K562 (cell line): ENCODE results near the gene BEST1. TPM values are rescaled to one million over a fixed set of nuclear protein-coding genes. Genes with fewer than 3 reads are reported as not detected.

Experiments used
- ATAC-seq: fragments of 200-7000 bp; cut with Tn5 transposase; 3 replicates; pipeline ENCODE4 v1.9.1; 2020; ENCODE audit warnings: moderate library complexity
- BruUV-seq: library from RNA; stranded (reverse); fragments of 400-500 nt; replicated peaks from 2 replicates; lab custom pipeline; 2021; lab: Mats Ljungman, UMichigan
- CTCF ChIA-PET: fragments of 300-600 bp; formaldehyde crosslinking; extraction: SDS; loops from one replicate; lab custom pipeline; 2021; ENCODE audit warnings: low intra/inter-chr PET ratio; lab: Yijun Ruan, JAX
- POLR2A ChIA-PET: fragments of 300-600, 350-650 bp; sonication (Branson Sonifier 250); formaldehyde crosslinking; extraction: SDS; loops from one replicate; lab custom pipeline; 2021; ENCODE audit warnings: antibody characterized with exemption, inconsistent platforms; lab: Yijun Ruan, JAX
- DNase-seq, 4 experiments: peaks; one replicate each; pipeline versions ENCODE4 v3.0.0 to v3.0.0-alpha.2; 2011 to 2018; ENCODE audit warnings: low spot score in 3 of 4, mixed read lengths in 3 of 4; ENCODE audit errors: extremely low read depth in 1 of 4
- FAIRE-seq: peaks from 2 replicates; lab custom pipeline; 2011; peaks lifted over from hg19 to GRCh38; lab: Jason Lieb, UNC
- H2AFZ ChIP-seq: 2 replicates; pipeline ENCODE4 v1.6.0; 2011; ENCODE audit warnings: low read depth, low read length, control low read depth, inconsistent platforms
- H3K27ac ChIP-seq: fragments of 200-600 bp; 3 replicates; pipeline ENCODE4 v1.8.0; 2011; ENCODE audit warnings: low read depth, mild to moderate bottlenecking, control low read depth, inconsistent platforms, low read length, moderate library complexity, mixed read lengths; ENCODE audit errors: extremely low read depth
- H3K27me3 ChIP-seq, 2 experiments: fragments of 300-600 bp in 1 of 2; 2 replicates in 1 of 2; 3 replicates in 1 of 2; pipeline versions ENCODE4 v1.6.0 to v1.8.0; 2011; ENCODE audit warnings: inconsistent platforms in 2 of 2, low read length in 2 of 2, mild to moderate bottlenecking in 1 of 2, mixed read lengths in 1 of 2, moderate library complexity in 1 of 2; ENCODE audit not compliant: control insufficient read depth in 2 of 2, insufficient read depth in 2 of 2
- H3K36me3 ChIP-seq: fragments of 300-600 bp; 3 replicates; pipeline ENCODE4 v1.8.0; 2011; ENCODE audit warnings: mild to moderate bottlenecking, low read length, inconsistent platforms; ENCODE audit not compliant: control insufficient read depth, insufficient read depth
- H3K4me1 ChIP-seq, 2 experiments: fragments of 200-600 bp in 1 of 2; replicated peaks in 1 of 2; 2 replicates in 1 of 2; 3 replicates in 1 of 2; pipeline versions ENCODE4 v1.5.1 to v1.8.0; 2011; ENCODE audit warnings: inconsistent platforms in 2 of 2, low read length in 2 of 2, mild to moderate bottlenecking in 1 of 2, mixed read lengths in 1 of 2, moderate library complexity in 1 of 2; ENCODE audit not compliant: control insufficient read depth in 2 of 2, insufficient read depth in 2 of 2
- H3K4me2 ChIP-seq: 2 replicates; pipeline ENCODE4 v1.6.1; 2011; ENCODE audit warnings: low read length, control low read depth, inconsistent platforms, mixed read lengths; ENCODE audit not compliant: insufficient read depth
- H3K4me3 ChIP-seq: fragments of 200-600 bp; sonication (generic), shearing (Covaris generic); 2 replicates; pipeline ENCODE4 v1.5.1; 2016; ENCODE audit warnings: control low read depth, inconsistent platforms
- H3K79me2 ChIP-seq: fragments of 200-600 bp; 3 replicates; pipeline ENCODE4 v1.8.0; 2011; ENCODE audit warnings: low read length, inconsistent platforms; ENCODE audit not compliant: control insufficient read depth, insufficient read depth
- H3K9ac ChIP-seq, 2 experiments: 2 replicates each; pipeline versions ENCODE4 v1.6.0 to v1.6.1; 2011; ENCODE audit warnings: low read depth in 2 of 2, low read length in 2 of 2, control low read depth in 1 of 2, inconsistent platforms in 1 of 2, mild to moderate bottlenecking in 1 of 2, mixed read lengths in 1 of 2; ENCODE audit not compliant: insufficient read depth in 1 of 2
- H3K9me1 ChIP-seq: one replicate; pipeline ENCODE4 v1.6.0; 2011; ENCODE audit warnings: inconsistent platforms, mild to moderate bottlenecking, low read length, moderate library complexity; ENCODE audit not compliant: control insufficient read depth, insufficient read depth
- H3K9me3 ChIP-seq: replicated peaks from 2 replicates; pipeline ENCODE4 v1.5.1; 2011; ENCODE audit warnings: low read depth, low read length, inconsistent platforms; ENCODE audit not compliant: control insufficient read depth, insufficient read depth
- H4K20me1 ChIP-seq: replicated peaks from 2 replicates; pipeline ENCODE4 v1.6.1; 2011; ENCODE audit warnings: low read length, inconsistent platforms, mixed read lengths; ENCODE audit not compliant: control insufficient read depth, insufficient read depth
- ERF ChIP-seq: fragments of 450-650 bp; formaldehyde crosslinking; IDR thresholded peaks from 2 replicates; pipeline ENCODE4 v1.4.0; 2020; ENCODE audit warnings: mild to moderate bottlenecking, mixed read lengths
- HDAC8 ChIP-seq: fragments of 450-650 bp; IDR thresholded peaks from 2 replicates; pipeline ENCODE4 v1.6.1; 2016; ENCODE audit warnings: mild to moderate bottlenecking, missing genetic modification characterization, moderate library complexity, missing compliant biosample characterization
- KAT7 ChIP-seq: sonication (generic); formaldehyde crosslinking; IDR thresholded peaks from 2 replicates; pipeline ENCODE4 v1.8.0; 2022; ENCODE audit warnings: missing genetic modification reagents, mild to moderate bottlenecking, borderline replicate concordance
- NR2C1 ChIP-seq, 2 experiments: fragments of 450-650 bp; IDR thresholded peaks; 2 replicates each; pipeline ENCODE4 v1.6.1; 2017; ENCODE audit warnings: mild to moderate bottlenecking in 2 of 2, antibody characterized with exemption in 1 of 2, inconsistent platforms in 1 of 2, missing compliant biosample characterization in 1 of 2, missing genetic modification characterization in 1 of 2
- POLR2H ChIP-seq: IDR thresholded peaks from 2 replicates; pipeline ENCODE4 v1.6.1; 2016; ENCODE audit warnings: missing genetic modification characterization, low read depth, mild to moderate bottlenecking, control low read depth, missing compliant biosample characterization, moderate library complexity
- SAFB ChIP-seq: fragments of 200-400 bp; formaldehyde crosslinking; IDR thresholded peaks from 2 replicates; pipeline ENCODE4 v1.6.1; 2017; ENCODE audit warnings: low read depth, low read length, borderline replicate concordance
- ZBTB7A ChIP-seq: IDR thresholded peaks from 2 replicates; pipeline ENCODE4 v1.6.1; 2011; ENCODE audit warnings: low read depth, mild to moderate bottlenecking, low read length, moderate library complexity, borderline replicate concordance; ENCODE audit not compliant: control insufficient read depth
- ZFP36 ChIP-seq: fragments of 150-350 bp; IDR thresholded peaks from 2 replicates; pipeline ENCODE4 v1.6.1; 2018; ENCODE audit warnings: low read length, low read depth; ENCODE audit not compliant: partially characterized antibody
- WGBS: fragments of 100-300 bp; shearing (Covaris generic); methylation state at CpG from one replicate; pipeline ENCODE4 v1.1.6; 2016; ENCODE audit warnings: low coverage, mixed read lengths; ENCODE audit not compliant: insufficient coverage; ENCODE audit errors: missing lambda C conversion rate; 5-methylcytosine and 5-hydroxymethylcytosine counted together
- in situ Hi-C: fragments of 300-500 bp; cut with MboI; formaldehyde crosslinking; loops from 4 replicates; pipeline ENCODE4 v1.15.0; 2018; ENCODE audit warnings: inconsistent platforms, mixed read lengths
- intact Hi-C: fragments of 100-400 bp; cut with micrococcal nuclease; formaldehyde crosslinking; loops from 2 replicates; pipeline ENCODE4 v1.14.2; 2022
- polyA plus RNA-seq, 8 experiments: library from polyadenylated mRNA; depleted of rRNA in 4 of 8; stranded (reverse) in 5 of 8; unstranded in 3 of 8; fragments of >200 nt; fragmentation: Nextera tagmentation in 2 of 8; fragmentation: Illumina TruSeq in 1 of 8; extraction: Ambion mirVana in 2 of 8; extraction: Trizol in 1 of 8; gene quantifications; 2 replicates each; pipeline versions ENCODE4 v1.2.1 to v1.2.3, GENCODE V29; 2011 to 2014; ENCODE audit warnings: inconsistent platforms in 1 of 8, missing spikeins in 1 of 8
- total RNA-seq, 7 experiments: library from RNA; depleted of rRNA in 6 of 7; stranded (reverse); fragments of >200 nt in 6 of 7; fragmentation: Illumina TruSeq in 2 of 7; extraction: Trizol in 2 of 7; gene quantifications; 2 replicates each; pipeline versions ENCODE4 v1.2.1 to v1.2.3, GENCODE V29; 2011 to 2021; ENCODE audit warnings: low replicate concordance in 1 of 7
- TF ChIP-seq, protein P1 (sequence below): sonication (generic); formaldehyde crosslinking; IDR thresholded peaks from 2 replicates; pipeline ENCODE4 v1.8.1; 2023; ENCODE audit warnings: missing genetic modification reagents, mild to moderate bottlenecking, borderline replicate concordance

The BEST1 gene
- total and polyA plus RNA-seq, 9 of the 15 experiments (the other 6 are each of a cell fraction or from before 2014, with no cell fraction given) = 0.07 to 1.3 (median 0.40) TPM

DNA sequence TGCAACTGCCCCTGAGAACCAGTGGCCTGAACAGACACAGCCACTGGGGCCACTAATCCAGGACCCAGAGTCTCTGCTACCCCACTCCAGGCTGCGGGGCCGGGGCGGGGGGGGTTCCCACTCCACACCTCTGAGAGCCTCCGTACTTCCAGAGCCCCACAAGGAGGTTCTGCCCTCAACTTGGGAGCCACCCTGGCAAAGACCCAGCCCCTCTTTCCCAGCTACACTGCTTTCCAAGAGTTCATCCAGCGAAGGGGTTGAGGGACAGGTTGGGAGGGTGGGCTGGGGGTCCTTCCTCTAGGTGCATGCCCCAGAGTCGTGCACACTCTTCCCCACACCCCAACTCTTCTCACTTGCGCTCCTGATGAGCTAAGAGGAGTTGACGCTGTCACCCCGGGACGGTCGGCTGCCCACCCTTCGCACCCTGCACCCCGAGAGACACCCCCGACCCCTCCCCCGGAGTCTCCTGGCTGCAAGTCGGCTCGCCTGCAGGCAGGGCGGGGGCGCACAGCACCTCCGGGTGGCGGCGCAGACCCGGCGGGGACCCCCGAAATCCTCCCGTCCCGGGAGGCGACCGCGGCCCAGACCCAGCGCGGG, 33.3 kb upstream of the BEST1 start:
- H2AFZ ChIP-seq = peak overlapping the region; percentile 55; the same call in 1 of the 2 replicates
- in situ Hi-C loops = no loop called here
- H3K9ac ChIP-seq = peak overlapping the region; percentile 60 to 80

More for the DNA sequence above, 33.3 kb upstream of the BEST1 start:
- TF ChIP-seq POLR2H (tag) (no peak), NR2C1 (IDR thresholded peaks at IDR 0.05) (no peak), NR2C1 (tag; IDR thresholded peaks at IDR 0.05) (no peak), ZFP36 (no peak), KAT7 (CRISPR knock-in tag) (no peak), SAFB (peak; percentile 85), ZBTB7A (peak; percentile 78), HDAC8 (tag) (no peak), ERF (no peak)
- TF ChIP-seq, protein P1, sequence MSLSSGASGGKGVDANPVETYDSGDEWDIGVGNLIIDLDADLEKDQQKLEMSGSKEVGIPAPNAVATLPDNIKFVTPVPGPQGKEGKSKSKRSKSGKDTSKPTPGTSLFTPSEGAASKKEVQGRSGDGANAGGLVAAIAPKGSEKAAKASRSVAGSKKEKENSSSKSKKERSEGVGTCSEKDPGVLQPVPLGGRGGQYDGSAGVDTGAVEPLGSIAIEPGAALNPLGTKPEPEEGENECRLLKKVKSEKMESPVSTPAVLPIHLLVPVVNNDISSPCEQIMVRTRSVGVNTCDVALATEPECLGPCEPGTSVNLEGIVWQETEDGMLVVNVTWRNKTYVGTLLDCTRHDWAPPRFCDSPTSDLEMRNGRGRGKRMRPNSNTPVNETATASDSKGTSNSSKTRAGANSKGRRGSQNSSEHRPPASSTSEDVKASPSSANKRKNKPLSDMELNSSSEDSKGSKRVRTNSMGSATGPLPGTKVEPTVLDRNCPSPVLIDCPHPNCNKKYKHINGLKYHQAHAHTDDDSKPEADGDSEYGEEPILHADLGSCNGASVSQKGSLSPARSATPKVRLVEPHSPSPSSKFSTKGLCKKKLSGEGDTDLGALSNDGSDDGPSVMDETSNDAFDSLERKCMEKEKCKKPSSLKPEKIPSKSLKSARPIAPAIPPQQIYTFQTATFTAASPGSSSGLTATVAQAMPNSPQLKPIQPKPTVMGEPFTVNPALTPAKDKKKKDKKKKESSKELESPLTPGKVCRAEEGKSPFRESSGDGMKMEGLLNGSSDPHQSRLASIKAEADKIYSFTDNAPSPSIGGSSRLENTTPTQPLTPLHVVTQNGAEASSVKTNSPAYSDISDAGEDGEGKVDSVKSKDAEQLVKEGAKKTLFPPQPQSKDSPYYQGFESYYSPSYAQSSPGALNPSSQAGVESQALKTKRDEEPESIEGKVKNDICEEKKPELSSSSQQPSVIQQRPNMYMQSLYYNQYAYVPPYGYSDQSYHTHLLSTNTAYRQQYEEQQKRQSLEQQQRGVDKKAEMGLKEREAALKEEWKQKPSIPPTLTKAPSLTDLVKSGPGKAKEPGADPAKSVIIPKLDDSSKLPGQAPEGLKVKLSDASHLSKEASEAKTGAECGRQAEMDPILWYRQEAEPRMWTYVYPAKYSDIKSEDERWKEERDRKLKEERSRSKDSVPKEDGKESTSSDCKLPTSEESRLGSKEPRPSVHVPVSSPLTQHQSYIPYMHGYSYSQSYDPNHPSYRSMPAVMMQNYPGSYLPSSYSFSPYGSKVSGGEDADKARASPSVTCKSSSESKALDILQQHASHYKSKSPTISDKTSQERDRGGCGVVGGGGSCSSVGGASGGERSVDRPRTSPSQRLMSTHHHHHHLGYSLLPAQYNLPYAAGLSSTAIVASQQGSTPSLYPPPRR (CRISPR knock-in tag) = no peak
- DNase-seq = peak in 3 of 4 experiments; percentile 42 to 45 (median 45)
- FAIRE-seq = no peak
- intact Hi-C loops = no loop called here
- Histone ChIP-seq H3K4me2 (peak overlapping the region; percentile 96), H3K27me3 (no peaks in the 10 kb centered on the region), H3K79me2 (peaks cover 82% of the 10 kb centered on the region), H3K36me3 (peaks cover 12% of the 10 kb centered on the region; the same call in 2 of the 3 replicates), H4K20me1 (peaks cover 7% of the 10 kb centered on the region; the same call in 1 of the 2 replicates), H3K4me3 (peak overlapping the region; percentile 63), H3K4me1 (peaks cover 41 to 86% of the 10 kb centered on the region in 2 experiments), H3K9me1 (peaks cover 2% of the 10 kb centered on the region), H3K27ac (peak overlapping the region; percentile 71; the same call in 2 of the 3 replicates), H3K9me3 (no peaks in the 10 kb centered on the region)
- no peak for ATAC-seq
- under 1% methylated on average over 13 of the region's 32 CpGs for WGBS
- no TSS peak for BruUV-seq
- CTCF ChIA-PET = no interaction called here
- POLR2A ChIA-PET = interaction anchor here (2.0 kb wide), 1 partner anchor 9 kb away, joined by 9 read pairs; no protein-coding TSS in a partner anchor
